Measurements from ENCODE around the gene FAF1.
A peak's percentile ranks its signal among the peaks of the same experiment; 100 is the strongest.
"Not testable (repeated sequence)": the region's sequence is repeated elsewhere in the genome, so short reads cannot be mapped to it uniquely, and the experiment has no call there.

FAF1 gene

DNA sequence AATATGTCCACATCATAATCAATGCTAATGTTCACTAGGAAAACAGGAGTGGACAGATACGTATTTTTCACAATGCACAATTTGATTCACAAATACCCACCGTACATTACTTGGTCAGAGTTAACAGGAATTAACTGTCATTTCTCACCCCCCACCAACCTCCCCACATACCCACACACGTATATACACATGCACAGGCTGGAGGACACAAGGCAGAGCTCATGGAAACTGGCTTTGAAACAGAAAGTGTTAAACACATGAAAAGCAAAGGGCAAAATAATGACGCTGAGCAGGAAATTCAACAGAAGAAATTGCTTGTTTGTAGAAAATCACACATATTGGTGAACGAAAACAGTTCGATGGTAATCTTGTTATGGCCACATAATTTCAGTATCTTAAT, 348.4 kb downstream of the FAF1 start:
- no peak for DNase-seq

DNA sequence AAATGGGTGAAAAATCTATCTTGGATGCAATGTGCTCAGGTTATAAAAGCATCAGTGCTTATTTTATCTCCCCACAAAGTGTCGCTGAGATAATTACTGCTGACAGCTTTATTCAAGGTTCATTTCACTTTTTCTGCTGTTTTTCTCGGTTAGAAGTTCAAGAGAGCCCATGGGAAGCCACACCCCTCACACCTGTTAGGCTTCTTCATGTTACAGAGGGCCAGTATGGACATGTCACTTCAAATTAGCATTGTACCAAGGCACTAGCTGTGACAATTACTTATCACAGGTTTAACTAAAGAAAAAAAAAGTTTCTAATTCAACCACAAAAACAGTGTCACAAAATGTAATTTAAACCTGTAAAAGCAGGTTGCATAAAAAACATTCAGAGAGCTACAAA, 349.5 kb downstream of the FAF1 start:
- peak; percentile 70 for DNase-seq

DNA sequence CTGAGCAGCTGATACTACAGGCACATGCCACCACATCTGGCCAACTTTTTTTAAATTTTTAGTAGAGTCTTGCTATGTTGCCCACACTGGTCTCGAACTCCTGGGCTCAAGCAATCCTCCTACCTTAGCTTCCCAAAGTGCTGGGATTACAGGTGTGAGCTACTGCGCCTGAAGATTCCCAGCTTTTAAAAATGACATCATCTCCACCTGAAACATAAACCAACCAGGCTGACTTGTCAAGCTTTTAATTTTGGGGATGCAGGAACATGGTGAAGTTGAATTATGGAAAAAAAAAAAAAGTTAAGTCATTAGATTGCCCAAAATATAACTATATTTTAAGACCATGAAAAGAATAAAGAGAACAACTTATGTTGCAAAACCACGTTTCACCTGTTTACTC, 350.6 kb downstream of the FAF1 start:
- no peak for DNase-seq

DNA sequence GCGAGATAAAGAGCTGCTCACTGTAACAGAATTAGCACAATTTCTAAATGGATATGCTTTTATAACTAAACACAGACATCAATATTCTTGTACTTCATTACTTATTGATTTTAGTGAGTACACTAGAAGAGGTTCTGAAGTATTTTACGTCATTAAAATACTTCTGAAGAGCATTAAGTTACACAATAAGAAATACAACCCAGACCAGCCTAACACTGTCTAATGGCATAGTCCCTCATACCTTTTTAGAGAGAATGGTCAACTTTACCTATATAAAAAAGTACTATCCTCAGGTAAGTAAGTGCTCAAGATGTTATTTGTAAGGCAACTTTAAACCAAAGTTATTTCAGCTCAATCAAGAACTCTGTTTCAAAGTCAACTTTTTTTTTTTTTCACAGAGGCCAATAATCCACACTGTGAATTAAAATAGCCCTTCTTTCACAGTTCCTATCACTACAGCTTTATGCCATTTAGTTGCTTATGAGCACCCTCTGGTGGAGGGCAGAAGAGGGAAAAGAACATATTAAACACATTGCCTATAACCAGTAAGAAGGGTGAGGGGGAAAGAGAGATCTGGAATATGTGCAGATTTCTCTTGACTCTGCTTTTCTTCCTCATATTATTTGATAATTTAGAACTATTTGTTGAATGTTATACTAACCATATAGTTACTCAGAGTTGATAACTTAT, 354.7 kb downstream of the FAF1 start:
- DNase-seq: peak; percentile 52

DNA sequence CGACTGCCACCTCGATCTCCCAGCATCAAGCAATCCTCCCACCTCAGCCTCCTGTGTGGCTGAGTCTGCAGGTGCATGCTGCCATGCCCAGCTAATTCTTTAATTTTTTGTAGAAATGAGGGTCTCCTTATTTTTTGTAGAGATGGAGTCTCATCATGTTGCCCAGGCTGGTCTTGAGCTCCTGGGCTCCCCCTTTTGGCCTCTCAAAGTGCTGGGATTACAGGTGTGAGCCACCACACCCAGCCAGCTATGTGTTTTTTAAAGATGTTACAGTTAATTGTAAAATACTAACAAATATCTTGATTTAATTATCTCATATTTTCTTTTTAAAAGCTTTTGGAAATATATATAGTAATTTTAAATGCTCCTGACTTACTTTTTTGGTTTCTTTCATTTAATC, 355.5 kb downstream of the FAF1 start:
- DNase-seq: no peak

DNA sequence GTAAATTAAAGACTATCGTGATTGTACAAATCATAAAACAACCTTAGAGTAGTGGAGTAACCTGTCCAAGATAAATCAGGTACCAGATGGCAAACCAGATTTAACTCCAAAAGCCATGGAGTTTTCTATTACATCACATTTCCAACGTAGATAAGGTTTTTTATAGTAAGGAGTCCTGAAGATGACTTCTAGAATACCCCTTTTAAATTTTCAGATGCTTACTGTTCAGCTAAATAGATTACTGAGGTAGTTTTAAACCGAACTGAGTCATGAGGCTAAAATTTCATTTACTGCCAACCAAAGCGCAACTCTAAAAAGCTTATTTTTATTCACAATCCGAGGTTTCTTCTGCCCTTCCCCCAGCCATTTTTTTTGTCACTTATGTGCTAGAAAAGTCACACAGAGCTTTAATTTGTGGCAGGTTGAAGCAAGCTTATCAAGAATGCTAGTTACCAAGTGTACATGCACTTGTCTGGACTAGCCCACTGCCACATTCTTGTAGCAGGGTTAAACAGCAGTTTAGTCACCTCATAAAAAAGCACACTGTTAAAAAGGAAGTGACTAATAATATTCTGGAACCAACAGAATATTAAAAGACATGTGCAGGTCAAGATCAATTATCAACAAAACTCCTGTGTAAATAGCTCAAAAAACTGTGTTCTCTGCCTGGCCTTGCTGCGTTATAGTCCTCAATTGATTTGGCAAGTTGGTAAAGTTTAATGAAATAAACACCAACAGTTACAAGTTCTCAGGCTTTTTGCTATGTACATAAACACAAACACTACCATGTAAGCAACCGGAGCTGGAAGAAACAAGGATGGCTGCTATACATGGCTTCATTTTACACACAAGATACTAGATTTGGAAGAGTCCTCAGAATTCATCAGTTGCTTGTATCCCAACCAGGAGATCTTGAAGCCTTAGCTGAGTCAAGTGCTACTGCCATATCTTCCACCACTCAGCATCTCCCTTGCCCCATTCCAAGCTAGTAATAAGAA, 356.5 kb downstream of the FAF1 start:
- DNase-seq: peak; percentile 38

DNA sequence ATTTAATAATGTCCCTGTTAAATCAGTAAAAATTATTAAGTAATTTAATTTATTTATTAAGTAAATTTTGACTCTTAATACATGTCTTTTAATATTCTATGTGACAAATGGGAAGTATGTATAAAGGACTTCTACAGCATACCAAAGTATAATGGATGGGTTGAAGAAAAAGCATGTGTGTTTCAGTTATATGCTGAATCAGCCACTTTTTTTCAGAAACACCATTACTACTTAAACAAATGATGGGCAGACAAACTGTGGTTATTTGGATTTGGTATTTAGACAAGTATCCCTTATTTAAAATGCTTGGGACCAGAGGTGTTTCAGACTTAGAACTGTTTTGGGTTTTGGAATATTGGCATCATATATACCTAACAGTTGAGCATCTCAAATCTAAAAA, 360.5 kb downstream of the FAF1 start:
- no peak for DNase-seq

DNA sequence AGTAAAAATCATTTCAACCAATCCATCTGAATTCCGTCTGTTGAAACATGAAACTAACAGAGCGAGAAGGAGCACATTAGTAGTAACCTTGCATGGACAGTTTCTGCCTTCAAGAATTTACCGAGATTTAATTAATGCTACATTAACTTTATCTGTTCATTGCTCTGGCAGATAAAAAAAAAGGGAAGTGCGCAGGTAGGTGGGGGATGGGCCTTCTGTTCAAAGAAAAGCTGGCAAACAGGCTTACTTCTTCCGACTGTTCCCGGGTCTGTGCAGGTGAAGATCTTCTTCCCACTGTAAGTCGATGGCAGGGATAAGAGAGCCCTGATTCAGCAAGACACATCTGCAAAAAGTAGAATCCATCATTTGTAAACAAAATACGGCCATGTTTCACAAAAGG, 364.2 kb downstream of the FAF1 start:
- no peak for DNase-seq

DNA sequence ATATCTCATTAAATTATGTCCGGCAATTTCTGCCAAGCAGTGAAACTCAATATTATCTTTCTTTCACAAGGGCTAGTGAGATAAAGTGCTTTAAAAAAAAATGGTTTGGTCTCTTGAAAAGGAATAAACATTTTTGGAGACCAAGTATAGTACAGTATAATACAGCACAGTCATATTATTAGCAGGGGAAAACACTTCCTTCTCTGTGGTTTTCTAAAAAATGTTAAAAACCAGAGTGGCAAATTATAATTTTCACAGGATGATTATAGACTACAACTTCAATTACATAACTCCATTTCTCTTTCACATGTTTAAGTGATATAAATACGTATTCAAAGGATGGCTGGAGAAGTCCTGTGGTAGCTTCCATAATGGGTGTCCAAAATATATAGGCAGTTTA, 366.6 kb downstream of the FAF1 start:
- DNase-seq: no peak

DNA sequence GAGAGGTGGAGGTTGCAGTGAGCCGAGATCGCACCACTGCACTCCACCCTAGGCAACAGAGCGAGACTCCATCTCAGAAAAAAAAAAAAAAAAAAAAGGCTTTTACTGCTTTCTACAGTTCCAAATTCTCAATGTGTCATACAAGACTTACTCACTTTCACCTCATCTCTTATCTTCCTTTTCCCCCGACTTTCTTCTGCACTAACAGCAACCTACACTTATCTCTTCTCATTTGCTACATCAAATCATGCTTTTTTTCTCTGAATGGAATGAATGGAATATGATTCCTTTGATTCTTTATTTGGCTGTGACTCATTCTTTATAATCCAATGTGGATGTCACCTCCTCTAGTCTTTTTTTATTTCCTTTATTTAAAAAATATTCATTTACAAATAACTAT, 368.5 kb downstream of the FAF1 start:
- DNase-seq: no peak

DNA sequence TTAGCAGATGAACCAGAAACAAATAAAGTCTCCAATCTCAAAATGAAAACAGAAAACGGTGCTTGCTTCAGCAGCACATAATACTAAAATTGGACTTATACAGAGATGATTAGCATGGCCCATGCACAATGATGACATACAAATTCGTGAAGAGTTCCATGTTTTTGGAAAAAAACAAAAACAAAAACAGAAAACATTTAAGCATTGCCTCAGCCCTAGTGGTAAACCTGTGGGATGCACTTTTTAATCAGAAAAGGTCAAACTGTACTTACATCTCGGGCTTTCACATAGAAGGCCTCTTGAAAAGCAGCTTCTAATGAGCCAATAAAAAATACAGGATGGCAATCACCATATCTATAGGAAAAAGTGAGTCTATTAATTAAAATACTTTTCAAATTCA, 377.7 kb downstream of the FAF1 start:
- DNase-seq: no peak

DNA sequence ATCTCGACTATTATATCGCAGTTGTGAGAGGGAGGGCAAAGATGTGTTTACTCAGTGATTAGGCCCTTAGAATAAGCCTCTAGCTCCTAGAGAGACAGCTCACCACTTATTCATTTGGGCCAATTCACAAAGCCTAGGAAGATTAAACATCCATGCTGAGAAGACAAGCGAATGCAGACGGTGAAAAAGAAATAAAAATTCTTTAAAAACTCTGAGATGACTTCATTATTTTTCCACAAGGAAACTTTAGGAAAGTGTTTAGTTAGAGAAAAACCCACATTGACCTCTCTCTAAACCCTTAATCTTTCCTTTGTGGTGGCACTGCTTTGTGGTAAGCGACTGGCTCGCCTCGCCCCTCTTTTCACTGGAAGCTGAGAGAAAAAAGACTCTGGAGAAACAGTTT, 390.0 kb downstream of the FAF1 start:
- peak; percentile 30 for DNase-seq

DNA sequence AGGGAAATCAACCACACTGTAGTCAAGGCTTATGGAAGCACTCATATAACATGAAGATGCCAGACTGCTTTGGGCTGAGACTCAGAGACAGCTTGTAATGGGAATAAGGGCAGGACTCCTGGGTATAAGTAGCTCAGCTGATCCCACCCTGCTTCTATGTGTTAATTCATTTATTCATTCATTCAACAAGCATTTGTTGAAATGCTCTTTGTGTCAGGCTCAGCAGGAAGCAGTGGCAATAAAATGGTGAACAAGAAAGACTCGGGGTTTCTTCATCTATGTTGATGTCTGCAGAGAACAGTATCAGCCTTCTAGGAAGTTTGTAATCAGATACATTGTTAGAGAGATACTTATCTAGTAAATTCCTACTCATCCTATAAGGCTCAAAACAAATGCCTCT, 391.3 kb downstream of the FAF1 start:
- DNase-seq: no peak

DNA sequence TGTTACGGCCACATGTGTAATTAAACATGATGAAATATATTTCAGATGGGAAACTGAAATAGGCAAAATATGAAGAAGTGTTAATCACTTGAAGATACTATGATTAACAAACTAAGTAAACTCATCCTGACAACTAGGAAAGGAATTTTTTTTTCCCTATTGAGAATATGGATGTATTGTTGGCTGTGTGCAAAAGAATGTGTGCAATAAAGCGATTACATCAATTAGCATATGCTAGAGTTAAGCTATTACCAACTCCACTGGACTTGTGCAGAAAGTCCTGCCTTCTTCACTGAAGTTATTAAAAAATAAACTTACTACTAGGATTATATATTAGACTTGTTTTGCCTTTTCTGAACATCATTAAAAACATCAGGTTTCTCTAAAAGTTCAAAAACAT, 393.7 kb downstream of the FAF1 start:
- DNase-seq: no peak

DNA sequence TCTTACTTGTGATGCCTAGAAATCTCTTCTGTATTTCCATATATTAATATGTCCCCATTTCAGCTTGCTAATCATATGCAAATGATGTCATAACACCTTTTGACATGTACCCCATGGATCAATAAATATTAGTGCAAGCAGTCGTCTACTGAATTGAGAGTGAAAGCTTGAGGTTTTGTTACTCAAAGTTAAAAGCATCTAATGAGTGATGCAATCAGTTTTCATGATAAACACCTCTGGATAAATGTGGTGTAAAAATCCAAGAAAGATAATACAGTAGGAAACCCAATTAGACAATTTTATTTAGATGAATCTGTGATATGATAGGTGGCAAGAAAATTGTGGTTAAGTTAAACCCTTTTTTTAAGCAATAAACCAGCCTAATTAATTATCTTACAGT, 395.6 kb downstream of the FAF1 start:
- DNase-seq: no peak

DNA sequence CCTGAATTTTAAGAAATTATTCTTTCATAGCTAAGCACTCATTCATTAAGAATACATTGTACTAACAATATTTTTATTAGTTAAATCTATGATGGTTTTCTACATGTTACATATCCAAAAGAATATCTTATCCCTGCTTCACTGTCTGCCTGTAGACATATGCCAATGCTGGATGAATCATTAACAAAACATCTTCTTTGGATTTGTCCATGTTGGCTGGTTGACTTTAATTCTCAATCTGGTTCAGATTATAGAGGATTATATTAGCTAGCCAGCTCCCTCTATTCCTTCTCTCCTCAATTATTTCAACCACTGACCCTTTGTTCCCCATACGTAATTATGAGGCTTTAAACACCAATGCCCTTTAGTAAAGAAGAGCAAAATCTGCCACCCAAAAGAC, 398.0 kb downstream of the FAF1 start:
- DNase-seq: no peak

DNA sequence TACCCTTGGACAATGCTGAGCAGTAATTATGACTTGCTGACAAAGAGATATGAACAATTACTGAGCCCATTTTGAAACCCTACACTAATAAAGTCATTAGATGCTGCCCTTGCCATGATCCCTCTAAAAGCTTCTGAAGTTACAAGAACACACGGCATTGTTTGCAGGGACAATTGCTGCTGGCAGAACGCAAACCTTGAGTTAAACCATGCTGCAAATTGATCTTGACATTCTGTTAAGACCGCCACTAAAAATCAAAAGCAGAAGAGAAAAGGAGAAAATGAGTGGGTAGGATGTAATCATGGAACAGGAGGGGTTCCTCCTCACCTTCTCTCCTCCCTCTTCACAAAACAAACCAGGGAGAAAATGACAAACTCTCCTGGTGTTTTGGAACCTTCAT, 400.6 kb downstream of the FAF1 start:
- peak; percentile 28 for DNase-seq

DNA sequence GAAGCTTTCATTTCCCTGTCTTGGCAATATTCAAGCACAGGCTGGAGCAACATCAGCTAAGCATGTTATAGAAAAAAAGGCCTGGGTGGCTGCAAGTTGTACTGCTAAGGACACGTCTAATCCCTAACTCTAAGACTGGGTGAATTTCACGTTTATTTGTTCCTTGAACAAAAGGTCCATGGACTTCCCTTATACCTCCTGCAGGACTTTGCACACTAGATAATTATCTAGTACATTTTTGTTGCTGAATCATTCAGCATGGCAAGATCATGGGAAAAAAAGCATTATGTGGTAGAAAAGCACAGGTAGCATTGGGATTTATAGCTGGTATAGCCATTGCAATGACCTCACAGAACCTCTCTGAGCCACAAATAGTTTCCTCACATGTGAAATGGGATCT, 406.1 kb downstream of the FAF1 start:
- DNase-seq: no peak

DNA sequence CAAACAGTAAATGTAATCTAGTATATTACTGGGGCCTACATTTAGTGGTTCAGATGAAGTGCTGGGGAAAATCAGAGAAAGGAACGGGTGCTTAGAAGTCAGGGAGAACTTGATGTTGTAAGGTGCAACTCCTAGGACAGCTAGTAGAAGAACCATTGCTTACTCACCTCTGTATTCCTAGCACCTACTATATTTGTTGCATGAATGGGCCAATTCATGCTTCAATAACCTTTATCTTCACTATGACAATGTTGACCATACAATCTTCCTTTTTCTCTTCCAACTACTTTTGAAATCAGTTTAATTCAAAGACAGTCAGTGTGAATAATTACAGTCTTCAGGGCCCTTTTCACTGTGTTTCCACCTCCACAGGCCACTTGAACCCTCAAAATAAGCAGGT, 411.8 kb downstream of the FAF1 start:
- DNase-seq: no peak

DNA sequence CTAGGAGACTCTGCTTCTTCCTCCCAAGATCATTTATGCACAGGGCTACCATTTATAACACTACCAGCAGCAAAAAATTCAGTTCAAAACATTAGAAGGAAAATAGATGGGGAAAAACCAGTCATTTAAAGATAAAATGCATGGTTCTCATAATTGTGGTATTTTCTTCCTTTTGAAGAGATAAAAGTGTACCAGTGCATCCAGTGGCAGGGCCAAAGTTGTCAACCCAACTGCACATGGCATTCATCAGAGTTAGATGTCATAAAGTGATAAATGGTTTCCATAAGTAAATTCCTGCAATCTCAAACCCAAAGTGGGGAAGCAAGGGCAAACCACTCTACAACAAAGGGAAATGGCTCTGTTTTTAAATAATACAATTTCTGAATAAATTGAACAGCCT, 417.7 kb downstream of the FAF1 start:
- DNase-seq: no peak

DNA sequence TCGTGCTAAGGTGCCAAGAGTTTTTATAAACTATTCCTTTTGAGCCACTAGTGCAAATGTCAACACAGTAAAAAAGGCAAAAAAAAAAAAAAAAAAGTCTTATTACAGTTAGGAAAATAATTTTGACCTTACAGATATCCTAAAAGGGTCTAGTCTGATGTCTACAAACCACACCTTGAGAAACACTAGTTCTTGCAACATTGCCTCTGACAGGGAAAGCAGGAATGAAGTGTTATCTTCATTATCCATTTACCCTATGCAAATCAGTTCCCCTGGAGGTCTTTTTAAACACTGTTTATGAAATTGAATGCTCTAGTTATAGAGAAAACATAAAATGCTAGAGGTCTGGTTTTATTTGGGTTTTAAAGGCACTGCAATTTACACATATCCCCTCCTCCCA, 421.6 kb downstream of the FAF1 start:
- no peak for DNase-seq

DNA sequence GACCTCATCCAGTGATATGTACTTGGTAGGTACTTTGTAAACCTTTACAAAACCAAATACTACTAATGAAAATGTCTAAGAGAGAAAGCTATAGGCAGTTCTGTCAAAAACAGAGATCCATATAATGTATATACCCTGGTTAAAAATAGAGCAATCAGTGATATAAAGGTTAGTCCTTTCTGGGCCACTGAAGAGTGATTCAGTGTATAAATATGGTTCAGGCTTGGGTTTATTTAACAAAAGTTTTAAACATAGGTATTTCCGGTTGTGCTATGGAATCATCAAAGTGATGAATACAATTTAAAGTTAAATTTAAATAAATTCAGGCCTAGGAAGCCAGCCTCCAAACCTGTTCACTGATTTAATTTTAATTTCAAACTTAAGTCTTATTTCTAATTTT, 428.5 kb downstream of the FAF1 start:
- DNase-seq: no peak

DNA sequence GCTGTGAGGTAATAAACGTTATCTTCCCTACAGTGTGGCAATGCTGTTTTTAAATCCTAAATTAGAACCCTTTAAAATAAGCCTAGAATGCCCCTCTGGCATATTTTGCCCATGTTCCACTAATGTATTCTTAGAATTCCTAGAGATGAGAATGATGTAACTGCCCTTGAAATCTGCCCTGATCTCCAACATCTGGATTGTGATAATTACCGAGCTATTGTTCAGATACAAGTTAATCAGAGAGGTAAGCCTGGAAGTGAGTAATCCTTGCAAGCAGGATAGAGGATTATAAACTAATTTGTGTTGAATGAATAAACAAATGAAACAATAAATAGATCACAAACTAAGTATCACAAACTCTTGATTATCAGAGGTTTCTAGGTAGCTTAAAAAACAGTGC, 429.0 kb downstream of the FAF1 start:
- DNase-seq: no peak

DNA sequence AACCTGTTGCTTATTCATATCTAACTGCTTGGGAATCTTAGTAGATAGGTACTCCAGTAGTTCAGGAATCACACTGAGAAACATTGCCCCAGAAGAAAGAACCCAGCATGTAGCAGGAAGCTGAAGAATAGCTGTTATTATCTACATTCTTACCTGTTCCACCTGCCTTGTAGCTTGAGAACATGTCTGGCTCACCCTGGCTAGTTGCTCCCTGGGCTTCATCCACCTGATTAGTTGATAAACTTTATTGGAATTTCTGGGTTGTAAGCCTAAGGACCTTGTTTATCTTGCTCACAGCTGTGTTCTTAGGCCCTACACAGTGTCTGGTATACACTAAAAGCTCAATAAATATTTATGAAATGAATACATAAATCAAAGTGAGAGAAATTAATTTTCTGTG, 430.6 kb downstream of the FAF1 start:
- DNase-seq: no peak

DNA sequence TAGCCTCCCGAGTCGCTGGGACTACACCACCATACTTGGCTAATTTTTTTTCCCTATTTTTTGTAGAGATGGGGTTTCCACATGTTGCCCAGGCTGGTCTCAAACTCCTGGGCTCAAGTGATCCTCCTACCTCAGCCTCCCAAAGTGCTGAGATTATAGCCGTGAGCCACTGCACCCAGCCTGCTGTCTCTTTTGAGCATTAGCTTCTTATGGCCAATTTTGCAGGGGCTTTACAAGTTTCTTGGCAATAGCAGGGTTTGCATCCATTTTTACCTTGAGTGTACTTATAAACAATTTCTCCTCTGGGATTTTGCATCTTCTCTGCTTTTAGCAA, 432.1 kb downstream of the FAF1 start:
- not testable (repeated sequence) for DNase-seq
